CD8-positive, alpha-beta memory T cell (primary cell): Measurements from ENCODE around the gene SYCN. TPM values are rescaled to one million over a fixed set of nuclear protein-coding genes. Genes with fewer than 3 reads are reported as not detected.
A peak's percentile ranks its signal among the peaks of the same experiment; 100 is the strongest.

ENCODE experiments used
- CTCF ChIA-PET: fragments of 350-600 bp; sonication (Branson Sonifier 250); formaldehyde crosslinking; loops from one replicate; lab custom pipeline; 2021; ENCODE audit warnings: antibody characterized with exemption; lab: Charles Lee
- POLR2A ChIA-PET: fragments of 350-600 bp; sonication (Branson Sonifier 250); formaldehyde crosslinking; loops from one replicate; lab custom pipeline; 2021; ENCODE audit warnings: antibody characterized with exemption; lab: Charles Lee
- DNase-seq, 5 donors: peaks; one replicate each; pipeline versions ENCODE4 v3.0.0 to v3.0.0-alpha.2; 2020 to 2022; ENCODE audit warnings: mixed read lengths in 1 of 5
- H3K27ac ChIP-seq: one replicate; pipeline ENCODE4 v1.7.0; 2013; ENCODE audit warnings: low read depth, mild to moderate bottlenecking, low read length, moderate library complexity
- H3K27me3 ChIP-seq: 2 replicates; pipeline ENCODE4 v1.7.0; 2013; ENCODE audit warnings: low read length, mild to moderate bottlenecking; ENCODE audit not compliant: insufficient read depth, poor library complexity, severe bottlenecking
- H3K36me3 ChIP-seq: 2 replicates; pipeline ENCODE4 v1.7.0; 2013; ENCODE audit warnings: mild to moderate bottlenecking, low read length, moderate library complexity; ENCODE audit not compliant: insufficient read depth
- H3K4me1 ChIP-seq: 2 replicates; pipeline ENCODE4 v1.7.0; 2013; ENCODE audit warnings: mild to moderate bottlenecking, low read length, moderate library complexity; ENCODE audit not compliant: insufficient read depth
- H3K4me3 ChIP-seq: 2 replicates; pipeline ENCODE4 v1.7.0; 2013; ENCODE audit warnings: mild to moderate bottlenecking, low read length
- H3K9me3 ChIP-seq: 2 replicates; pipeline ENCODE4 v1.7.0; 2013; ENCODE audit warnings: mild to moderate bottlenecking, low read length
- H3K27ac Mint-ChIP-seq, 8 donors: one replicate each; pipeline ENCODE4 v1.8.0; 2020 to 2021; ENCODE audit warnings: mixed read lengths in 8 of 8, mild to moderate bottlenecking in 6 of 8, inconsistent platforms in 3 of 8, moderate library complexity in 3 of 8
- H3K27me3 Mint-ChIP-seq, 2 donors: one replicate each; pipeline ENCODE4 v1.8.0; 2020 to 2021; ENCODE audit warnings: mixed read lengths in 2 of 2, mild to moderate bottlenecking in 1 of 2, moderate library complexity in 1 of 2
- H3K36me3 Mint-ChIP-seq, 3 donors: one replicate each; pipeline ENCODE4 v1.8.0; 2020 to 2021; ENCODE audit warnings: mixed read lengths in 3 of 3, inconsistent platforms in 1 of 3, mild to moderate bottlenecking in 1 of 3
- H3K4me1 Mint-ChIP-seq, 3 donors: one replicate each; pipeline ENCODE4 v1.8.0; 2020 to 2021; ENCODE audit warnings: mixed read lengths in 3 of 3, inconsistent platforms in 1 of 3, mild to moderate bottlenecking in 1 of 3
- H3K4me3 Mint-ChIP-seq, 7 donors: one replicate each; pipeline ENCODE4 v1.8.0; 2020 to 2021; ENCODE audit warnings: mixed read lengths in 7 of 7, mild to moderate bottlenecking in 6 of 7, moderate library complexity in 4 of 7, inconsistent platforms in 2 of 7
- H3K9me3 Mint-ChIP-seq, 5 donors: one replicate each; pipeline ENCODE4 v1.8.0; 2020 to 2022; ENCODE audit warnings: mixed read lengths in 5 of 5, mild to moderate bottlenecking in 3 of 5, moderate library complexity in 2 of 5, inconsistent platforms in 1 of 5
- polyA plus RNA-seq: library from polyadenylated mRNA; unstranded; fragments of 300-500 nt; fragmentation: Illumina TruSeq; gene quantifications from one replicate; pipeline ENCODE4 v1.2.3, GENCODE V29; 2021
- total RNA-seq, 2 experiments: library from RNA; stranded (reverse); gene quantifications; one replicate each; pipeline ENCODE4 v1.2.3, GENCODE V29; 2021

The SYCN gene
- total and polyA plus RNA-seq, 3 experiments from 2014 or later: not detected

DNA sequence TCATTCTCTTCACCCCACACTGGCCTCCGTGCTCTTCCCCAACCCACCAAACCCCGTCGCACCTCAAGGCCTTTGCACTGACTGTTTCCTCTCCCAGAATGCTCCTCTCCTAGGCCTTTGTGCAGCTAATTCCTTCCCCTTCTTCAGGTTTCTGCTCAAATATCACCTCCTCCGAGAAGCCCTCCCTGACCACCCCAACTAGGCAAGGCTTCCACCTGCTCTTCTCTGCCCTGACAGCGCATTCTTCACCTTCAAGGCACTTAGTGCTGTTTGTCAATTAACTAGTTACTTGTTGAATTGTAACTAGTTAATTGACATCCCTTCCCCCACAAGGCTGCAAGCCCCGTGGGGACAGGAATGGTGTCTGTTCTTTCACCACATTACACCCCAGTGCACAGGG is 15.1 kb downstream of the SYCN start:
- H3K36me3 Mint-ChIP-seq: no peaks in the 10 kb centered on the region
- H3K27ac Mint-ChIP-seq: no peak overlapping the region
- H3K9me3 ChIP-seq: no peaks in the 10 kb centered on the region
- H3K4me1 Mint-ChIP-seq: no peaks in the 10 kb centered on the region
- ChIA-PET POLR2A (no interaction called here), CTCF (interaction anchor here (2.6 kb wide), 1 partner anchor 68 kb away, joined by 14 read pairs; no protein-coding TSS in a partner anchor)
- H3K4me3 ChIP-seq: no peak overlapping the region
- no peaks in the 10 kb centered on the region for H3K4me1 ChIP-seq
- peaks cover 4% of the 10 kb centered on the region for H3K27me3 ChIP-seq
- DNase-seq: no peak
- no peaks in the 10 kb centered on the region for H3K9me3 Mint-ChIP-seq
- no peaks in the 10 kb centered on the region for H3K36me3 ChIP-seq
- peaks cover 10 to 36% of the 10 kb centered on the region in 2 donors for H3K27me3 Mint-ChIP-seq
- H3K27ac ChIP-seq: no peak overlapping the region
- no peak overlapping the region for H3K4me3 Mint-ChIP-seq

DNA sequence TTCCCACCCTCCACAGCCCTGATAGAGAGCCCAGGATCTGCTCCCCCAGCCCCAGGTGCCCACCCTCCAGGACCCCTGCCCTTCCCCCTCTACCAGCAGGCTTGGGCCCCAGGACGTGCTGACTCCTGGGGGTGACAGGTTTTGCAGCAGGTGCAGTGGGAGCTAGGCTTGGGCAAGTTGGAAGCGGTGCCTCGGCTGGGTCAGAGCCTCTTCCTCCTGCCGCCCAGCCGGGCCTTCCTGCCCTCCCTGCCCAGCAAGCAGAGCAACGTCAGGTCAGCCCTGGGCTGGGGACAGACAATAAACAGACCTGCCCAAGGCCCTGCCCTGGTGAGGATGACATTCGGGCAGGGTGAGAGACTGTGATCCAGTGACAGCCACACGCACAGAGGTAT is 16.5 kb downstream of the SYCN start:
- Mint-ChIP-seq H3K36me3 (no peaks in the 10 kb centered on the region), H3K27ac (no peak overlapping the region), H3K9me3 (no peaks in the 10 kb centered on the region), H3K4me1 (no peaks in the 10 kb centered on the region), H3K27me3 (peaks cover 8 to 26% of the 10 kb centered on the region in 2 donors), H3K4me3 (no peak overlapping the region)
- no peaks in the 10 kb centered on the region for H3K4me1 ChIP-seq
- no peak overlapping the region for H3K27ac ChIP-seq
- no peak for DNase-seq
- POLR2A ChIA-PET: no interaction called here
- H3K9me3 ChIP-seq: no peaks in the 10 kb centered on the region
- H3K27me3 ChIP-seq: no peaks in the 10 kb centered on the region
- H3K4me3 ChIP-seq: no peak overlapping the region
- no peaks in the 10 kb centered on the region for H3K36me3 ChIP-seq
- CTCF ChIA-PET: interaction anchor here (1.3 to 2.6 kb wide), 3 partner anchors 16 to 168 kb away, joined by 3 to 14 read pairs (median 3); no protein-coding TSS in a partner anchor

DNA sequence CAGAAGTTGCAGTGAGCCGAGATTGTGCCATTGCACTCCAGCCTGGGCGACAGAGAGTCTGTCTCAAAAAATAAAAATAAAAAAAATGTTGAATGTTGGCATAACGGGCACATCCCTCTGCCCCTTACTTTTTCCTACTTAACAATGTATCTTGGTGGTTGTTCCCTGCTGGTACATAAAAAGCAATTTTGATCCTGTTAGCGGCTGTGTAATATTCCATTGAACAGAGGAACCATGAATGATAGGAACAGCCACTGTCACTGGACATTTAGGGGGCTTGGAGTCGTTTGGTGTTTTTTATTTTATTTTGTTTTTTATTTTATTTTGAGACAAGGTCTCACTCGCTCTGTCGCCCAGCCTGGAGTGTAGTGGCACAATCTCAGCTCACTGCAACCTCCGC is 17.7 kb downstream of the SYCN start:
- Histone ChIP-seq H3K9me3 (no peaks in the 10 kb centered on the region), H3K27me3 (no peaks in the 10 kb centered on the region), H3K4me1 (no peaks in the 10 kb centered on the region), H3K27ac (no peak overlapping the region), H3K4me3 (no peak overlapping the region), H3K36me3 (no peaks in the 10 kb centered on the region)
- ChIA-PET POLR2A (no interaction called here), CTCF (interaction anchor here (1.0 to 1.3 kb wide), 4 partner anchors 64 to 170 kb away, joined by 3 to 4 read pairs (median 3); no protein-coding TSS in a partner anchor)
- no peak for DNase-seq
- Mint-ChIP-seq H3K4me3 (no peak overlapping the region), H3K27ac (no peak overlapping the region), H3K4me1 (no peaks in the 10 kb centered on the region), H3K9me3 (no peaks in the 10 kb centered on the region), H3K36me3 (no peaks in the 10 kb centered on the region), H3K27me3 (peaks cover 8 to 21% of the 10 kb centered on the region in 2 donors)

- H3K4me3 Mint-ChIP-seq: no peak overlapping the region
- no peaks in the 10 kb centered on the region for H3K27me3 ChIP-seq
- H3K36me3 Mint-ChIP-seq: peaks cover 0 to 19% (median 0%) of the 10 kb centered on the region in 3 donors
- CTCF ChIA-PET: no interaction called here
- H3K4me3 ChIP-seq: no peak overlapping the region
- no peaks in the 10 kb centered on the region for H3K9me3 ChIP-seq
- peaks cover 2 to 4% of the 10 kb centered on the region in 2 donors for H3K27me3 Mint-ChIP-seq
- no peaks in the 10 kb centered on the region for H3K4me1 Mint-ChIP-seq
- no peaks in the 10 kb centered on the region for H3K36me3 ChIP-seq
- H3K27ac Mint-ChIP-seq: peak overlapping the region in 1 of 8 donors; percentile 20
- H3K9me3 Mint-ChIP-seq: no peaks in the 10 kb centered on the region
- DNase-seq: no peak
- H3K4me1 ChIP-seq: no peaks in the 10 kb centered on the region
- POLR2A ChIA-PET: no interaction called here
- H3K27ac ChIP-seq: no peak overlapping the region
Observed at GRCh38 chr19:39183104-39183503, 21.0 kb downstream of the SYCN start.

DNA sequence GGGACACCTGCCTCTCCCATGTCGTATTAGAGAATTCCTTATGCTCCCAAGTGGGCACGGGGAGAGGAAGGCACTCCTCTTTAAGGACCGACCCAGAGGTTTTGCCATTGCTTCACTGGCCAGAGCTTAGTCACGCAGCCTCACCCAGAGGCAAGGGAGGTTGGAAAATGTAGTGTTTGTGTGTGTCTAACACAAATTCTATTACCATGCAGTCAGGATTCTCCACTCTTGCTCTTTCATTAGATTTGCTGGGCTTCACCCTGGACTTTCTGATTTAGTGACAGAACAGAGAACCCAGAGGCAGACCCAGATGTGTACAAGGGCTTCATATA is 21.9 kb downstream of the SYCN start:
- no peak overlapping the region for H3K27ac ChIP-seq
- H3K4me3 ChIP-seq: no peak overlapping the region
- no peaks in the 10 kb centered on the region for H3K4me1 Mint-ChIP-seq
- H3K36me3 Mint-ChIP-seq: peaks cover 0 to 28% (median 0%) of the 10 kb centered on the region in 3 donors
- ChIA-PET POLR2A (no interaction called here), CTCF (no interaction called here)
- H3K27ac Mint-ChIP-seq: no peak overlapping the region
- no peaks in the 10 kb centered on the region for H3K4me1 ChIP-seq
- H3K9me3 Mint-ChIP-seq: no peaks in the 10 kb centered on the region
- DNase-seq: no peak
- H3K27me3 ChIP-seq: no peaks in the 10 kb centered on the region
- H3K36me3 ChIP-seq: no peaks in the 10 kb centered on the region
- H3K4me3 Mint-ChIP-seq: no peak overlapping the region
- H3K27me3 Mint-ChIP-seq: peaks cover 0 to 2% of the 10 kb centered on the region in 2 donors
- no peaks in the 10 kb centered on the region for H3K9me3 ChIP-seq

DNA sequence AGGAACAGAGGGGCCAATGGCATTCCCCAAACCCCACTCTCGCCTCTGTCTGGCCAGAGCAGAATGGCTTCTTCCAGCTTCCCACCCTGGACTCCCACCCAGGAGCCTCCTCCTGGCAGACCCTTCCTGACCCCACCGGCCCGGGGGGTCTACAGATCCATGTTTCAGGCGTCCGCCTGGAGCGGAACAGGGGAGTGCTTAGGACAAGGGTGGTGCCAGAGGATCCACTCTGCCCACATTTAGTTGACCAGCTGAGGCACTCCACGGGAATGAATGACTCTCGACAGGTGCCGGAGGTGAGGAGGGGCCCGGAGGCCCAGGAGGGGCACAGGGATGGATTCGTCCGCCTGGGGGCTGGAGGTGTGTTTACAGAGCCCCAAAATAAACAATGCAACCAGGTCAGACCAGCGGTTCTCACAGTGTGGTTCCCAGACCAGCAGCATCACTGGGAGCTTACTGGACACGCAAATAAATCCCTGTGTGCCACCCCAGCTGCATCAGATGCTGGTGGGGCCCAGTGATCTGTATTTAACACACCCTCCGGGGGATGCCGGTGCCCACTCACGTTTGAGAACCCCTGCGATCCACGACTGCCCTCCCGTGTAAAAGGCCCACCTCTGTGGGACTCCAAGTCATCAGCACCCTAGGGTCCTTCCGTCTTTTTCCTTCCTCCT is 22.4 kb downstream of the SYCN start:
- H3K27me3 Mint-ChIP-seq: peaks cover 0 to 2% of the 10 kb centered on the region in 2 donors

GRCh38 chr19:39180749-39181148 is 23.3 kb downstream of the SYCN start:
- Histone ChIP-seq H3K4me1 (no peaks in the 10 kb centered on the region), H3K4me3 (no peak overlapping the region), H3K27me3 (no peaks in the 10 kb centered on the region), H3K27ac (no peak overlapping the region), H3K9me3 (no peaks in the 10 kb centered on the region), H3K36me3 (no peaks in the 10 kb centered on the region)
- ChIA-PET POLR2A (no interaction called here), CTCF (no interaction called here)
- peaks cover 0 to 39% (median 2%) of the 10 kb centered on the region in 3 donors for H3K36me3 Mint-ChIP-seq
- H3K27ac Mint-ChIP-seq: no peak overlapping the region
- no peak overlapping the region for H3K4me3 Mint-ChIP-seq
- H3K27me3 Mint-ChIP-seq: peaks cover 0 to 2% of the 10 kb centered on the region in 2 donors
- no peaks in the 10 kb centered on the region for H3K4me1 Mint-ChIP-seq
- no peaks in the 10 kb centered on the region for H3K9me3 Mint-ChIP-seq
- DNase-seq: no peak

More for the DNA sequence above, 22.4 kb downstream of the SYCN start:
- CTCF ChIA-PET: no interaction called here
- peak overlapping the region in 1 of 8 donors; percentile 57 for H3K27ac Mint-ChIP-seq
- H3K9me3 Mint-ChIP-seq: no peaks in the 10 kb centered on the region
- H3K36me3 Mint-ChIP-seq: peaks cover 0 to 31% (median 0%) of the 10 kb centered on the region in 3 donors
- no peaks in the 10 kb centered on the region for H3K4me1 ChIP-seq
- H3K4me1 Mint-ChIP-seq: no peaks in the 10 kb centered on the region
- H3K36me3 ChIP-seq: no peaks in the 10 kb centered on the region
- H3K9me3 ChIP-seq: no peaks in the 10 kb centered on the region
- POLR2A ChIA-PET: no interaction called here
- H3K27me3 ChIP-seq: no peaks in the 10 kb centered on the region
- no peak overlapping the region for H3K27ac ChIP-seq
- no peak overlapping the region for H3K4me3 Mint-ChIP-seq
- no peak overlapping the region for H3K4me3 ChIP-seq
- DNase-seq: no peak

- Histone ChIP-seq H3K4me3 (no peak overlapping the region), H3K27me3 (no peaks in the 10 kb centered on the region), H3K27ac (no peak overlapping the region), H3K4me1 (no peaks in the 10 kb centered on the region), H3K9me3 (no peaks in the 10 kb centered on the region), H3K36me3 (no peaks in the 10 kb centered on the region)
- ChIA-PET CTCF (no interaction called here), POLR2A (no interaction called here)
- H3K4me3 Mint-ChIP-seq: no peak overlapping the region
- H3K27me3 Mint-ChIP-seq: peaks cover 0 to 1% of the 10 kb centered on the region in 2 donors
- no peaks in the 10 kb centered on the region for H3K4me1 Mint-ChIP-seq
- peaks cover 0 to 44% (median 2%) of the 10 kb centered on the region in 3 donors for H3K36me3 Mint-ChIP-seq
- H3K27ac Mint-ChIP-seq: no peak overlapping the region
- H3K9me3 Mint-ChIP-seq: no peaks in the 10 kb centered on the region
- no peak for DNase-seq
Observed at GRCh38 chr19:39179754-39180153, 24.3 kb downstream of the SYCN start.
